ENCODE results near the gene CFAP299. TPM values are rescaled to one million over a fixed set of nuclear protein-coding genes. Genes with fewer than 3 reads are reported as not detected.

CFAP299 gene
- total and polyA plus RNA-seq, 4 donors: 3.0 to 9.0 (median 4.6) TPM

Other genes with a start within 250 kb of the CFAP299 start
- 10 to 100 TPM in 1 of 2 donors, 1 to 10 TPM in 1; 8.8 to 10.0 TPM for gene PRDM8, start 138.2 kb upstream of the CFAP299 start, total RNA-seq
- gene PRDM8, start 138.2 kb upstream of the CFAP299 start, polyA plus RNA-seq (ENCODE audit: insufficient read length in 2 of 2): 10 to 100 TPM; 44.4 to 49.6 TPM
- gene FGF5, start 69.1 kb upstream of the CFAP299 start, total RNA-seq: 1 to 10 TPM in 1 of 2 donors, under 1 TPM in 1; 0.11 to 1.5 TPM
- gene FGF5, start 69.1 kb upstream of the CFAP299 start, polyA plus RNA-seq (ENCODE audit: insufficient read length in 2 of 2): under 1 TPM; 0.29 to 0.44 TPM